Lung microvascular endothelial cell (primary cell): ENCODE data around the gene FBLN7. TPM values are rescaled to one million over a fixed set of nuclear protein-coding genes. Genes with fewer than 3 reads are reported as not detected.

ENCODE experiments used
- DNase-seq, 2 donors: peaks; one replicate each; pipeline versions ENCODE4 v3.0.0 to v3.0.0-alpha.2; 2010; ENCODE audit warnings: low read depth in 2 of 2
- total RNA-seq: library from RNA; depleted of rRNA; stranded (reverse); fragments of >200 nt; gene quantifications from 2 replicates; pipeline ENCODE4 v1.2.1, GENCODE V29; 2014

The FBLN7 gene
- total RNA-seq, 1 donor from 2014 or later, result 2.2 TPM

DNA sequence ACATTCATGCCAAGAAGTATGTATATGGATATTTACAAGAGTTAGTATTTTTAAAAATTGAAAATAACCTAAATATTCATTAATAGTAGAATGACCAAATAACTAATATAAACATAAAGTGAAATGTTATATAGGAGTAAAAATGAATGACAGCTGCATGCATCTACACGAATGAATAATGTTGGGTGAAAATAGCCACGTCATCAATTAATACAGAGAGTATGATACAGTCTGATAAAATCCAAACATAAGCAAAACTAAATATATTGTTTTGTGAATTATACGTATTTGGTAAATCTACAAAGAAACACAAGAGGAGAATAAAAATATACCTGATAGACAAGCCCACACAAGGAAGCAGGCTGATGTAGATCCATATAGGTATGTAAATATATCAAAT lies 92.2 kb downstream of the FBLN7 start:
- no peak for DNase-seq

Other genes with a start within 250 kb of the FBLN7 start
- gene MERTK, start 239.8 kb upstream of the FBLN7 start, total RNA-seq, result 13.9 and 21.6 TPM in 2 replicates
- 24.2 and 32.3 TPM in 2 replicates for gene TMEM87B, start 83.1 kb upstream of the FBLN7 start, total RNA-seq
- 2.4 and 4.2 TPM in 2 replicates for gene ZC3H8, start 116.7 kb downstream of the FBLN7 start, total RNA-seq
- 1.2 and 1.5 TPM in 2 replicates for gene ZC3H6, start 137.2 kb downstream of the FBLN7 start, total RNA-seq